ENCODE results near the gene SMIM5.
"Not testable (repeated sequence)": the region's sequence is repeated elsewhere in the genome, so short reads cannot be mapped to it uniquely, and the experiment has no call there.

The SMIM5 gene

DNA sequence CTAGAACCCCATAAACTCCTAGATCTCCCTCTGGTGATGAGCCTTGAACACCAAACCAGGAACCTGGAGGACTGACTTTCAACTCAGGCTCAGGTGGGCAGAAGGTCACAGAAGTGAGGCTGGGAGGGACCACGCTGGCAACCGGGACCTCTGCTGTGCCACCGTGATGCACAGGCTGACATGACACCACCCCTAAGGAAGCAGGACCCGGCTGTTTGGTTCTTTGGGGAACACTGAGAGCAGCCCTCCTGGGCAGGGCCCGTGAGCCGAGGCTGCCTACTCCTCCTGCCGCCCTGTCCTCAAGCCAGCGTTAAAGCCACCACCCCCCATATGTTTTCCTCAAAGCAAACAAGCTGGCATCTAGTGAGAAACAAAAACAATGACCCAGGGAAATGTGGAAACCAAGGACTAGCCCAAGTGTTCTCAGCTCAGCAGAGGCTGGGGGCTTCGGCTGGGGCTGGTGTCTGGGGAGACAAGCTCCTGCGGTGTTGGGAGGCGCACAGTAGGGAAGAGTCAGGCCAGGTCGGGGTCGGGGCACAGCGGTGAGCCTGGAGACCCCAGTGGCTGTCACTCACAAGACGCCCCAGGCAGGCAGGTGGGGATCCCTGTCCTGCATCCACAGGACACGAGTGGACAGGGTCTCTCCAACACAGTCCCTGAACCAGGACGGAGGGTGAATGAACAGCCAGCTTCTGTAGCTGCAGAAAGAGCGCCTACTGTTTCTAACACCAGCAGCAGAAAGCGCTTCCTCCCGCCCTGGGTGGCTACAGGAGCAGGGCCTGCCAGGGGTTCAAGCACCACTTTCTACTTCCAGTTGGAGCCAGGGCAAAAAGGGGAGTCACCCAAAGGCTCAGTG, 1.7 kb downstream of the SMIM5 start:
- DNase-seq = no peak
- H3K4me1 Mint-ChIP-seq (ENCODE audit: low read depth in 2 of 2) = peaks cover 5 to 11% of the 10 kb centered on the region in 2 donors
- no peaks in the 10 kb centered on the region for H3K9me3 Mint-ChIP-seq
- no peak overlapping the region for H3K4me3 Mint-ChIP-seq
- peaks cover 3% of the 10 kb centered on the region for H3K36me3 Mint-ChIP-seq (ENCODE audit: insufficient read depth)
- no peaks in the 10 kb centered on the region for H3K27me3 Mint-ChIP-seq
- ATAC-seq (replicated peaks) = no peak
- H3K27ac Mint-ChIP-seq = no peak overlapping the region

GRCh38 chr17:75635610-75636202, 2.5 kb downstream of the SMIM5 start:
- DNase-seq (no peak), ATAC-seq (replicated peaks) (no peak)
- H3K27me3 Mint-ChIP-seq = no peaks in the 10 kb centered on the region
- no peak overlapping the region for H3K27ac Mint-ChIP-seq
- H3K4me1 Mint-ChIP-seq (ENCODE audit: low read depth in 2 of 2) = peaks cover 5 to 11% of the 10 kb centered on the region in 2 donors
- H3K4me3 Mint-ChIP-seq = no peak overlapping the region
- H3K9me3 Mint-ChIP-seq = no peaks in the 10 kb centered on the region
- peaks cover 3% of the 10 kb centered on the region for H3K36me3 Mint-ChIP-seq (ENCODE audit: insufficient read depth)

DNA sequence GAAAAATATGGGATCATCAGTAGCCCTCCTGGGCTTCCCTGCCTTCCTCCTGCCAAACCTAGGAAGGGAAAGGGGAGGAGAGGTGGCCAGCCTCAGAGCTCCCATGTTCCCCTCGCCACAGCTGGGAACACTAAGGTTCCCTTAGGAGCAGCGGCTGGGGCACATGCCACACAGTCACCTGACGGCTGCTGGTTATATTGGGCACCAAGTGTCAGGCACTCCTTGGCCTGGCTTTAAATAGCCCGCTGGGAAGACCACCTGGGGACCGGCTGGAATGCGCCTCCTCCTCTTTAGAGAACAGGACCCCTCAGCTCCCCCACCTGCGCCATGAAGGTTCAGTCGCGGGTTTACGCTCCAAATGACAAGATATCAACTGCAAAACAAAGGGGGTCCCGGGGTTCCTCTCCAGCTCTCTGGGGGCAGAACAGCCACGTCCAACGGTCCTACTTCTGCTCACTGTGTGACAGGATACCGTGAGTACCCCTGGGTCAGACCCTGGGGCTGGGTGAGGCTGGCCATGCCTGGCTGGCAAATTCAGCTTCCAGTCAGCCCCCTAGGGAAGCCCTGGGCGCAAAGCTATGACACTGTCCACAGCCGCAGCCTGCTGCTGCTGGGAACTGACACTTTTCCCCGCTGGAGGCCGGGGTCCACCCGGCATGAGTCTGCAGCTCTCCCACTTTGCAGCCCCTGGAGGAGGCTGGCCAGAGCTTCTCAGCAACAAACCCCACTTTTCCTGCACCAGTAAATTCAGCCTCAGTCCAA, 3.3 kb downstream of the SMIM5 start:
- Mint-ChIP-seq H3K4me3 (no peak overlapping the region), H3K4me1 (ENCODE audit: low read depth in 2 of 2) (peaks cover 5 to 11% of the 10 kb centered on the region in 2 donors), H3K9me3 (no peaks in the 10 kb centered on the region), H3K27me3 (no peaks in the 10 kb centered on the region), H3K36me3 (ENCODE audit: insufficient read depth) (peaks cover 3% of the 10 kb centered on the region), H3K27ac (peak overlapping the region in 1 of 2 donors; percentile 38)
- ATAC-seq (replicated peaks) (no peak), DNase-seq (no peak)

DNA sequence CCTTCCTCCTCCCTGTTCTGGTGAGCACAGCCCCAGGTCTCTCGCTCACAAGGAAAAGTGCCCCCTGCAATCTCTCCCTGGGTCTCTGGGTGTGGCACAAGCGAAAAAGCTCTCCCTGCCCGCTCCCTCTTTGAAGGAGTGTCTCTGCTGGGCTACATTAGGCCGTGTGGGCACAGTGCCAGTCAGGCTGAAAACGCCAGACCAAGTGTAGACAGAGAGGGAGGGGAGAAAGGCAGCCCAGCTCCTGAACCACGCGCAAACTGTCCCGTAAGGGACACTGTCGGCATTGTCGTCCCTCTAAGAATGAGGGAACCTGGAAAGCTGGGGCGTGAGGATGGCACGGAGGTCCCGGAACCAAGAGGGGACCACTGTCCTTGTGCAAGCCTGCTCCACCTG, 3.9 kb downstream of the SMIM5 start:
- Mint-ChIP-seq H3K9me3 (no peaks in the 10 kb centered on the region), H3K4me3 (no peak overlapping the region), H3K4me1 (ENCODE audit: low read depth in 2 of 2) (peaks cover 5 to 11% of the 10 kb centered on the region in 2 donors), H3K36me3 (ENCODE audit: insufficient read depth) (peaks cover 3% of the 10 kb centered on the region), H3K27ac (peak overlapping the region in 1 of 2 donors; percentile 38), H3K27me3 (no peaks in the 10 kb centered on the region)
- no peak for DNase-seq
- ATAC-seq (replicated peaks) = no peak

- Mint-ChIP-seq H3K36me3 (ENCODE audit: insufficient read depth) (peaks cover 3% of the 10 kb centered on the region), H3K4me1 (ENCODE audit: low read depth in 2 of 2) (peaks cover 5 to 8% of the 10 kb centered on the region in 2 donors), H3K27me3 (no peaks in the 10 kb centered on the region), H3K4me3 (no peak overlapping the region), H3K27ac (no peak overlapping the region), H3K9me3 (no peaks in the 10 kb centered on the region)
- DNase-seq (no peak), ATAC-seq (replicated peaks) (no peak)
Observed at GRCh38 chr17:75637551-75637950, 4.3 kb downstream of the SMIM5 start.

GRCh38 chr17:75638039-75638438, 4.8 kb downstream of the SMIM5 start:
- not testable (repeated sequence) for H3K27ac Mint-ChIP-seq; H3K4me1 Mint-ChIP-seq (ENCODE audit: low read depth in 2 of 2); H3K27me3 Mint-ChIP-seq; H3K4me3 Mint-ChIP-seq; H3K36me3 Mint-ChIP-seq (ENCODE audit: insufficient read depth); H3K9me3 Mint-ChIP-seq; DNase-seq; ATAC-seq (replicated peaks)

GRCh38 chr17:75638893-75639292, 5.7 kb downstream of the SMIM5 start:
- Mint-ChIP-seq H3K9me3 (no peaks in the 10 kb centered on the region), H3K27ac (no peak overlapping the region), H3K36me3 (ENCODE audit: insufficient read depth) (peaks cover 3% of the 10 kb centered on the region), H3K4me1 (ENCODE audit: low read depth in 2 of 2) (peaks cover 2 to 3% of the 10 kb centered on the region in 2 donors), H3K27me3 (no peaks in the 10 kb centered on the region), H3K4me3 (no peak overlapping the region)
- DNase-seq = no peak
- ATAC-seq (replicated peaks) = no peak

DNA sequence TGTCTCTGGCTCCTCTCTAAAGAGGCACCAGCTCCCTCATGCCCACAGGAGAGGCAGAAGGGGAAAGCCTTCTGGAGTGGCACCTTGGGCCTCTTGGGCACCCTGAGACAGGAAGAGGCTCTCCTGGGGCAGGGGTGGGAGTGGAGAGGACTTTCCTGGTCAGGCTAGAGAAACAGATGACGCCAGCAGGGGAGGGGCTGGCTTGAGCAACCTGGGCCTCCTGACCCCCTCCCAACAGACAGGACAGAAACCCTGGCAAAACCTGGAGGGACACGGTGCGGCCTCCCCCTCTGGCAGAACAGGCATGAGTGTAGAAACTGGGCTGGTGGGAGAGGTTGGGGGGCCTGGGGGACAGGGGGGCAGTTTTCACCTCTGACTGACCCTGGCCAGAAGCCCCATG, 6.1 kb downstream of the SMIM5 start:
- Mint-ChIP-seq H3K27ac (no peak overlapping the region), H3K27me3 (no peaks in the 10 kb centered on the region), H3K9me3 (no peaks in the 10 kb centered on the region), H3K4me3 (no peak overlapping the region), H3K4me1 (ENCODE audit: low read depth in 2 of 2) (no peaks in the 10 kb centered on the region), H3K36me3 (ENCODE audit: insufficient read depth) (peaks cover 3% of the 10 kb centered on the region)
- DNase-seq (no peak), ATAC-seq (replicated peaks) (no peak)

GRCh38 chr17:75639771-75640555, 6.7 kb downstream of the SMIM5 start:
- no peak for ATAC-seq (replicated peaks)
- H3K9me3 Mint-ChIP-seq = no peaks in the 10 kb centered on the region

GRCh38 chr17:75640556-75641119, 7.4 kb downstream of the SMIM5 start:
- Mint-ChIP-seq H3K36me3 (ENCODE audit: insufficient read depth) (peaks cover 3% of the 10 kb centered on the region), H3K4me1 (ENCODE audit: low read depth in 2 of 2) (peaks cover 0 to under 1% of the 10 kb centered on the region in 2 donors), H3K27ac (no peak overlapping the region), H3K4me3 (no peak overlapping the region), H3K27me3 (no peaks in the 10 kb centered on the region), H3K9me3 (no peaks in the 10 kb centered on the region)
- DNase-seq = no peak
- no peak for ATAC-seq (replicated peaks)

More at GRCh38 chr17:75639771-75640555, 6.7 kb downstream of the SMIM5 start:
- Mint-ChIP-seq H3K4me3 (no peak overlapping the region), H3K4me1 (ENCODE audit: low read depth in 2 of 2) (no peaks in the 10 kb centered on the region), H3K36me3 (ENCODE audit: insufficient read depth) (peaks cover 3% of the 10 kb centered on the region), H3K27me3 (no peaks in the 10 kb centered on the region), H3K27ac (no peak overlapping the region)
- no peak for DNase-seq

DNA sequence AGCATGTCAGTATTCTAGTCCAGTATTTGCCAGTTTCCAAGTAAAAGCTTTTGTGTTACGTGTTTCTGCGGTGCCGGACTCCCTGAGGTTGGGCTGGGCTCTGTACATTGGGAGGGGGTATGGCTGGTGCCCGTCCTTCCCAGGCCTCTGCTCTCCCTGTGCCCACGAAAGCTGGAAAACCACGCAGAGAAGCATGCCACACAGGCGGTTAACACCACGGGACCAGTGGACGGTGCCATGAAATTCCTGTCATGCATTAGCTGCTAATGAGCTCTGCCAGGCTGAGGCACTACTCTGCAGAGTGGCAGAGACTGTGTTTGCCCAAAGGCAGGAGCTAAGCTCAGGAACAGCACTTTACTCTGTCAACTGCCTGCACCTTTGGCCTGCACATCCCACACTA, 8.1 kb downstream of the SMIM5 start:
- H3K27ac Mint-ChIP-seq = no peak overlapping the region
- H3K27me3 Mint-ChIP-seq = no peaks in the 10 kb centered on the region
- H3K4me1 Mint-ChIP-seq (ENCODE audit: low read depth in 2 of 2) = peaks cover 6 to 8% of the 10 kb centered on the region in 2 donors
- H3K9me3 Mint-ChIP-seq = no peaks in the 10 kb centered on the region
- peaks cover 3% of the 10 kb centered on the region for H3K36me3 Mint-ChIP-seq (ENCODE audit: insufficient read depth)
- ATAC-seq (replicated peaks) (no peak), DNase-seq (no peak)
- no peak overlapping the region for H3K4me3 Mint-ChIP-seq

DNA sequence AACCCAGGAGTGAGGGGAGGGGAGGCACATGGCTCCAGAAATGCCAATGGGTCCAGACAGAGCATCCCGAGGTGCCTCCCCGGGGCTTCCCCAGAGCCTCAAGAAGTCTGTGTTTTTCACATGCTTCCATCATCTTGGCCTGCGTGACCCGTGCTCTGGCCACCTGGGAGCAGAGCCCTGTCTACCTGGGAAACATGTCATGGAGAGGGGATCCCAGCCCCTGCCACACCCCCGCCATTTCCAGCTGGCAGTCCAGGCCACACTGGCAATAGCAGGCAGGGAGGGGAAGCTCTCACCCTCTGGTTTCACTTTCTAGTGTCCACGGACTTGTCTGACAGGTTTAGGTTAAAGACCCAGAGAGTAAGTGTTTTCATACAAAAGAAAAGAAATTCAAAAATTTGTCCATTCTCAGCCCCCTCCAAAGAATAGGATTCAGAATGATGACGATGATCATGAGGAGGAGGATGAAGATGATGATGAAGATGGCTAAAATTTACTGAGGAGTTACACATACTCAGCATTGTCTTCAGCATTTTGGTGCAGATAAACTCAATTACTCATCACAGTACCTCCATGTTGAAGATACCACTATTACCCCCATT, 9.0 kb downstream of the SMIM5 start:
- no peak overlapping the region for H3K27ac Mint-ChIP-seq
- DNase-seq = no peak
- no peaks in the 10 kb centered on the region for H3K9me3 Mint-ChIP-seq
- ATAC-seq (replicated peaks) = no peak
- H3K4me1 Mint-ChIP-seq (ENCODE audit: low read depth in 2 of 2) = peaks cover 8 to 12% of the 10 kb centered on the region in 2 donors
- peaks cover 3% of the 10 kb centered on the region for H3K36me3 Mint-ChIP-seq (ENCODE audit: insufficient read depth)
- no peak overlapping the region for H3K4me3 Mint-ChIP-seq
- no peaks in the 10 kb centered on the region for H3K27me3 Mint-ChIP-seq
